GM12878 (cell line): ENCODE data around the gene REEP1. TPM values are rescaled to one million over a fixed set of nuclear protein-coding genes. Genes with fewer than 3 reads are reported as not detected.

Experiments used
- ATF7 ChIP-seq: fragments of 450-650 bp; IDR thresholded peaks from 2 replicates; pipeline ENCODE4 v1.6.1; 2016; ENCODE audit warnings: low read depth, mild to moderate bottlenecking
- BHLHE40 ChIP-seq, 2 experiments: fragments of 450-650 bp in 1 of 2; IDR thresholded peaks; 2 replicates each; pipeline ENCODE4 v1.6.1; 2011 to 2017; ENCODE audit warnings: low read depth in 2 of 2, borderline replicate concordance in 1 of 2, improper control_type of control experiment in 1 of 2, low read length in 1 of 2, mild to moderate bottlenecking in 1 of 2
- BMI1 ChIP-seq: fragments of 450-650 bp; IDR thresholded peaks from 2 replicates; pipeline ENCODE4 v1.6.1; 2016; ENCODE audit warnings: mild to moderate bottlenecking, moderate library complexity, borderline replicate concordance
- CREM ChIP-seq: IDR thresholded peaks from 2 replicates; pipeline ENCODE4 v1.6.1; 2014; ENCODE audit warnings: antibody characterized with exemption, low read depth
- DPF2 ChIP-seq: fragments of 450-650 bp; IDR thresholded peaks from 2 replicates; pipeline ENCODE4 v1.6.1; 2017; ENCODE audit warnings: mild to moderate bottlenecking
- EED ChIP-seq: sonication (generic); IDR thresholded peaks from 2 replicates; pipeline ENCODE4 v1.6.1; 2016; ENCODE audit warnings: antibody characterized with exemption, low read depth
- EZH2 ChIP-seq: IDR thresholded peaks from 2 replicates; pipeline ENCODE4 v1.6.1; 2012; ENCODE audit warnings: low read depth, mild to moderate bottlenecking, control low read depth, inconsistent platforms, low read length, borderline replicate concordance; ENCODE audit not compliant: control insufficient read depth
- FOS ChIP-seq: IDR thresholded peaks from 3 replicates; pipeline ENCODE4 v1.6.1; 2011; ENCODE audit warnings: borderline replicate concordance; ENCODE audit not compliant: insufficient read length; ENCODE audit errors: extremely low read depth
- FOXK2 ChIP-seq: fragments of 450-650 bp; IDR thresholded peaks from 2 replicates; pipeline ENCODE4 v1.6.1; 2017; ENCODE audit warnings: mild to moderate bottlenecking, moderate library complexity
- HCFC1 ChIP-seq: fragments of 150-350 bp; IDR thresholded peaks from 2 replicates; pipeline ENCODE4 v1.6.1; 2014; ENCODE audit warnings: low read length
- IKZF1 ChIP-seq: fragments of 450-650 bp; conservative IDR thresholded peaks from 2 replicates; pipeline ENCODE4 v1.6.1; 2017; ENCODE audit warnings: antibody characterized with exemption, mild to moderate bottlenecking
- IRF3 ChIP-seq: fragments of 450-650 bp; IDR thresholded peaks from 2 replicates; pipeline ENCODE4 v1.6.1; 2014; ENCODE audit warnings: mild to moderate bottlenecking
- MYC ChIP-seq: IDR thresholded peaks from 2 replicates; pipeline ENCODE4 v1.6.1; 2011; ENCODE audit warnings: mild to moderate bottlenecking, low read length, moderate library complexity, inconsistent platforms; ENCODE audit not compliant: insufficient read depth, insufficient replicate concordance, insufficient read length, severe bottlenecking
- NRF1 ChIP-seq: conservative IDR thresholded peaks from 2 replicates; pipeline ENCODE4 v1.6.1; 2011; ENCODE audit warnings: mild to moderate bottlenecking, low read depth, low read length, improper control_type of control experiment
- RELA ChIP-seq: fragments of 450-650 bp; IDR thresholded peaks from 2 replicates; pipeline ENCODE4 v1.8.0; 2014; ENCODE audit warnings: borderline replicate concordance; ENCODE audit not compliant: partially characterized antibody
- REST ChIP-seq: IDR thresholded peaks from 2 replicates; pipeline ENCODE4 v1.6.1; 2012; ENCODE audit warnings: mild to moderate bottlenecking, low read depth, low read length
- SMAD1 ChIP-seq: fragments of 450-650 bp; IDR thresholded peaks from 2 replicates; pipeline ENCODE4 v1.6.1; 2018; ENCODE audit warnings: mild to moderate bottlenecking, low read depth; ENCODE audit not compliant: partially characterized antibody
- SMARCA5 ChIP-seq: fragments of 450-650 bp; IDR thresholded peaks from 2 replicates; pipeline ENCODE4 v1.6.1; 2017; ENCODE audit warnings: mild to moderate bottlenecking
- SP1 ChIP-seq: IDR thresholded peaks from one replicate; pipeline ENCODE4 v1.6.1; 2011; ENCODE audit warnings: low read depth, low read length
- SREBF1 ChIP-seq: IDR thresholded peaks from 2 replicates; pipeline ENCODE4 v1.6.1; 2012; ENCODE audit warnings: mild to moderate bottlenecking, low read length
- TCF12 ChIP-seq: IDR thresholded peaks from 2 replicates; pipeline ENCODE4 v1.6.1; 2011; ENCODE audit warnings: low read depth, mild to moderate bottlenecking, low read length
- WRNIP1 ChIP-seq: IDR thresholded peaks from 2 replicates; pipeline ENCODE4 v1.6.1; 2011; ENCODE audit warnings: low read depth, low read length, improper control_type of control experiment, borderline replicate concordance
- YBX1 ChIP-seq: fragments of 450-650 bp; IDR thresholded peaks from 2 replicates; pipeline ENCODE4 v1.6.1; 2016; ENCODE audit warnings: antibody characterized with exemption
- YY1 ChIP-seq: IDR thresholded peaks from 2 replicates; pipeline ENCODE4 v1.6.1; 2011; ENCODE audit warnings: low read depth, mild to moderate bottlenecking, low read length
- ZNF24 ChIP-seq: fragments of 450-650 bp; IDR thresholded peaks from 2 replicates; pipeline ENCODE4 v1.6.1; 2017; ENCODE audit warnings: antibody characterized with exemption, mild to moderate bottlenecking
- ZNF274 ChIP-seq: IDR thresholded peaks from one replicate; pipeline ENCODE4 v1.8.0; 2011; ENCODE audit not compliant: insufficient read length, insufficient read depth
- ZNF384 ChIP-seq: IDR thresholded peaks from 2 replicates; pipeline ENCODE4 v1.6.1; 2012; ENCODE audit warnings: low read depth, mild to moderate bottlenecking, low read length, improper control_type of control experiment, borderline replicate concordance
- polyA plus RNA-seq, 11 experiments: library from polyadenylated mRNA; depleted of rRNA in 4 of 11; unstranded in 6 of 11; stranded (reverse) in 5 of 11; fragments of >200 nt; fragmentation: Nextera tagmentation in 4 of 11; fragmentation: Illumina TruSeq in 1 of 11; extraction: Ambion mirVana in 4 of 11; extraction: Trizol in 1 of 11; gene quantifications; 1 replicate in 1 of 11; 2 replicates in 10 of 11; pipeline versions ENCODE4 v1.2.1 to v1.2.3, GENCODE V29; 2011 to 2016; ENCODE audit warnings: inconsistent platforms in 2 of 11, missing spikeins in 2 of 11, low read depth in 1 of 11
- total RNA-seq, 4 experiments: library from RNA; depleted of rRNA in 3 of 4; stranded (reverse); fragments of >200 nt in 3 of 4; fragmentation: Illumina TruSeq in 1 of 4; extraction: Trizol in 1 of 4; gene quantifications; 2 replicates each; pipeline versions ENCODE4 v1.2.1 to v1.2.3, GENCODE V29; 2013 to 2021
- TF ChIP-seq, protein P1 (sequence below): IDR thresholded peaks from 2 replicates; pipeline ENCODE4 v1.6.1; 2012; ENCODE audit warnings: low read depth, low read length, improper control_type of control experiment

The REEP1 gene
- total and polyA plus RNA-seq, 10 of the 15 experiments (the other 5 are each of a cell fraction or from before 2014, with no cell fraction given) = 0.02 to 0.30 (median 0.09) TPM; not detected in 1

DNA sequence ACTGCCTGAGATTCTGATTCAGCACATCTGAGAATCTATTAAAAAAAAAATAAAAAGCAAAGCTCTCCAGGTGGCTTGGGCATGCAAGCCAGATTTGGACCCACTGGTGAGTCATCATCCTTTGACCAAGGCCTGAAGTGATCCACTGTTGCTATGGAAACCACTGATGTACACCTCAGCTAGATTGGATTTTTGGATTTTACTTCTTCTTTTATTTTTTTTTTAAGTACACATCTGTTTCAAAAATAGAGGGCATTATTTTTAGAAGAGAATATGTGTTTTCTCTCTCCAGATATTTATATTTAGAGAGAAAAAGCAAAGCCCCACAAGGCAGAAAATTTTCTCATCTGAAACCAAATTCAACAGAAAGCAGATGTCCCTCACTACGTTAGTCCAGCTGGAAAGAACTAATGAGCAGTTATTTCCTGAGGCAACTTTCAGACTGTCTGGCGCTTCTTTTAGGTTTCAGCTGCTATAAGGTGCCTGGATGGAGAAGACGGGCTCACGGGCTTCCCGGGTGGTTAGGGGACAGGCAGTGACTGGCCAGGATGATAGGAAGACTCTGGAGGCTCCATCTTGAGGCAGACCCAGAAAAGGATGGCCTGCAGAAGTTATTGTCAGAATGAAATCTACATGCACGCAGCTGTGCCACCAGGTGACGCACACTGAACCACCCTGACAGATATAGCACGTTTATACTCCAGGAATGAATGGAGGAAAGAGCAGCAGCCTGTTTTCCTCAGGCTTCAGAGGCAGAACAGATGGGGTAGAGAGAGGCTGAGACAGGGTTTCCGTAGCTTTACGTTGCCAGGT lies 87.6 kb downstream of the REEP1 start (continued):
- peak; percentile 66 to 75 for TF ChIP-seq BHLHE40 (IDR thresholded peaks at IDR 0.05; ENCODE audit: borderline replicate concordance in 1 of 2, low read depth in 2 of 2, low read length in 1 of 2)
- peak; percentile 36; the same call in 1 of the 2 replicates for TF ChIP-seq DPF2
- TF ChIP-seq REST = no peak
- peak; percentile 50 for TF ChIP-seq IKZF1
- TF ChIP-seq EZH2 = no peak
- TF ChIP-seq EED = peak; percentile 83
- no peak for TF ChIP-seq WRNIP1
- no peak for TF ChIP-seq YBX1
- TF ChIP-seq TCF12 = peak; percentile 95
- no peak for TF ChIP-seq RELA
- TF ChIP-seq SMARCA5 = peak; percentile 40; the same call in 1 of the 2 replicates
- no peak for TF ChIP-seq SMAD1
- no peak for TF ChIP-seq FOS
- TF ChIP-seq ZNF274 = no peak
- TF ChIP-seq ZNF384 = 0 out of 2 replicates have a peak, but pooled peaks have one; percentile 20
- peak; percentile 79 for TF ChIP-seq YY1
- no peak for TF ChIP-seq NRF1
- peak; percentile 90 for TF ChIP-seq BMI1
- no peak for TF ChIP-seq IRF3
- TF ChIP-seq CREM = peak; percentile 87
- no peak for TF ChIP-seq MYC
- no peak for TF ChIP-seq ATF7
- TF ChIP-seq HCFC1 = no peak
- TF ChIP-seq ZNF24 = 0 out of 2 replicates have a peak, but pooled peaks have one; percentile 20
- peak; percentile 50 for TF ChIP-seq SP1
- TF ChIP-seq FOXK2 = no peak
- TF ChIP-seq SREBF1 = no peak
- TF ChIP-seq, protein P1, sequence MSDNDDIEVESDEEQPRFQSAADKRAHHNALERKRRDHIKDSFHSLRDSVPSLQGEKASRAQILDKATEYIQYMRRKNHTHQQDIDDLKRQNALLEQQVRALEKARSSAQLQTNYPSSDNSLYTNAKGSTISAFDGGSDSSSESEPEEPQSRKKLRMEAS = no peak
